B cell (primary cell): ENCODE measurements around the gene ATXN7L3. TPM values are rescaled to one million over a fixed set of nuclear protein-coding genes. Genes with fewer than 3 reads are reported as not detected.
"Not testable (repeated sequence)": the region's sequence is repeated elsewhere in the genome, so short reads cannot be mapped to it uniquely, and the experiment has no call there.

Experiments used
- ATAC-seq: fragments of 200-7000 bp; cut with Tn5 transposase; one replicate; pipeline ENCODE4 v1.10.0; 2021; ENCODE audit warnings: low read depth, mild to moderate bottlenecking, moderate number of reproducible peaks, moderate library complexity
- CTCF ChIA-PET: fragments of 350-600 bp; sonication (Branson Sonifier 250); formaldehyde crosslinking; loops from one replicate; lab custom pipeline; 2021; ENCODE audit warnings: antibody characterized with exemption, inconsistent platforms; lab: Charles Lee
- POLR2A ChIA-PET: fragments of 350-600 bp; sonication (Branson Sonifier 250); formaldehyde crosslinking; loops from one replicate; lab custom pipeline; 2021; ENCODE audit warnings: antibody characterized with exemption; lab: Charles Lee
- DNase-seq: peaks from one replicate; pipeline ENCODE4 v3.0.0; 2013
- H2AFZ ChIP-seq: 2 replicates; pipeline ENCODE4 v1.6.1; 2012; ENCODE audit warnings: mild to moderate bottlenecking, low read depth, low read length; ENCODE audit not compliant: insufficient read depth, poor library complexity, severe bottlenecking
- H3K27ac ChIP-seq, 2 donors: 1 replicate in 1 of 2; 2 replicates in 1 of 2; pipeline ENCODE4 v1.5.1; 2012 to 2013; ENCODE audit warnings: low read length in 2 of 2, mild to moderate bottlenecking in 2 of 2, moderate library complexity in 1 of 2
- H3K27me3 ChIP-seq, 4 experiments: fragments of 200-600 bp in 1 of 4; sonication (generic) in 1 of 4; replicated peaks in 1 of 4; 1 replicate in 2 of 4; 2 replicates in 2 of 4; pipeline versions ENCODE4 v1.6.1 to v1.7.0; 2013 to 2016; ENCODE audit warnings: low read length in 3 of 4, mild to moderate bottlenecking in 2 of 4, mixed read lengths in 1 of 4, moderate library complexity in 1 of 4; ENCODE audit not compliant: insufficient read depth in 4 of 4, control insufficient read depth in 3 of 4; ENCODE audit errors: control extremely low read depth in 1 of 4
- H3K36me3 ChIP-seq, 2 experiments: replicated peaks in 1 of 2; 1 replicate in 1 of 2; 2 replicates in 1 of 2; pipeline versions ENCODE4 v1.6.1 to v1.7.1; 2013; ENCODE audit warnings: low read length in 1 of 2; ENCODE audit not compliant: insufficient read depth in 2 of 2, control insufficient read depth in 1 of 2; ENCODE audit errors: control extremely low read depth in 1 of 2, extremely low read depth in 1 of 2
- H3K4me1 ChIP-seq, 2 donors: fragments of 200-600 bp in 1 of 2; sonication (generic) in 1 of 2; 1 replicate in 1 of 2; 2 replicates in 1 of 2; pipeline versions ENCODE4 v1.5.1 to v1.6.1; 2013 to 2017; ENCODE audit warnings: low read length in 2 of 2; ENCODE audit not compliant: control insufficient read depth in 2 of 2, insufficient read depth in 2 of 2
- H3K4me2 ChIP-seq: replicated peaks from 2 replicates; pipeline ENCODE3; 2012; ENCODE audit warnings: mild to moderate bottlenecking, low read depth, low read length; ENCODE audit not compliant: poor library complexity, severe bottlenecking
- H3K4me3 ChIP-seq, 5 experiments: fragments of 200-600 bp in 1 of 5; sonication (generic) in 1 of 5; 1 replicate in 3 of 5; 2 replicates in 2 of 5; pipeline versions ENCODE4 v1.5.1 to v1.7.0; 2011 to 2016; ENCODE audit warnings: low read length in 4 of 5, mild to moderate bottlenecking in 4 of 5, low read depth in 2 of 5, control low read depth in 1 of 5, moderate library complexity in 1 of 5; ENCODE audit not compliant: insufficient read depth in 1 of 5; ENCODE audit errors: control extremely low read depth in 1 of 5, extremely low read depth in 1 of 5
- H3K79me2 ChIP-seq: fragments of 200-600 bp; sonication (generic); one replicate; pipeline ENCODE4 v1.6.0; 2016; ENCODE audit warnings: low read length; ENCODE audit not compliant: control insufficient read depth, insufficient read depth
- H3K9ac ChIP-seq: fragments of 200-600 bp; sonication (generic); 2 replicates; pipeline ENCODE4 v1.6.1; 2017; ENCODE audit warnings: mild to moderate bottlenecking, low read length, moderate library complexity
- H3K9me3 ChIP-seq, 3 donors: one replicate each; pipeline versions ENCODE4 v1.6.1 to v1.7.1; 2013; ENCODE audit warnings: low read length in 2 of 3; ENCODE audit not compliant: control insufficient read depth in 2 of 3, insufficient read depth in 1 of 3; ENCODE audit errors: control extremely low read depth in 1 of 3
- H4K20me1 ChIP-seq: 2 replicates; pipeline ENCODE4 v1.6.0; 2012; ENCODE audit warnings: mild to moderate bottlenecking, low read length; ENCODE audit not compliant: insufficient read depth, control insufficient read depth, poor library complexity, severe bottlenecking
- H3K27ac Mint-ChIP-seq: one replicate; pipeline ENCODE4 v1.8.0; 2021; ENCODE audit warnings: mixed read lengths
- H3K27me3 Mint-ChIP-seq: one replicate; pipeline ENCODE4 v1.8.0; 2021; ENCODE audit warnings: mixed read lengths
- H3K4me1 Mint-ChIP-seq: one replicate; pipeline ENCODE4 v1.8.0; 2021; ENCODE audit warnings: mixed read lengths
- H3K4me3 Mint-ChIP-seq: one replicate; pipeline ENCODE4 v1.8.0; 2021; ENCODE audit warnings: mixed read lengths
- H3K9me3 Mint-ChIP-seq: one replicate; pipeline ENCODE4 v1.8.0; 2022; ENCODE audit warnings: mixed read lengths; ENCODE audit not compliant: insufficient read depth
- CTCF ChIP-seq: fragments of 200-600 bp; IDR thresholded peaks from one replicate; pipeline ENCODE4 v1.8.0; 2022; ENCODE audit warnings: antibody characterized with exemption, mild to moderate bottlenecking
- EZH2 ChIP-seq: IDR thresholded peaks from 2 replicates; pipeline ENCODE4 v1.6.1; 2012; ENCODE audit warnings: borderline replicate concordance, low read depth, mild to moderate bottlenecking, moderate library complexity, low read length; ENCODE audit not compliant: insufficient read depth, poor library complexity, severe bottlenecking
- WGBS: methylation state at CpG from one replicate; pipeline ENCODE4 v1.1.5; 2013; ENCODE audit warnings: missing lambda C conversion rate; ENCODE audit not compliant: insufficient coverage; 5-methylcytosine and 5-hydroxymethylcytosine counted together
- intact Hi-C: fragments of 100-400 bp; cut with micrococcal nuclease; formaldehyde crosslinking; loops from one replicate; pipeline ENCODE4 v1.10.0; 2022
- polyA plus RNA-seq: library from polyadenylated mRNA; depleted of rRNA; stranded (reverse); fragments of >200 nt; gene quantifications from 2 replicates; pipeline ENCODE4 v1.2.3, GENCODE V29; 2012
- total RNA-seq, 2 donors: library from RNA; stranded (reverse); fragments of 120-200 nt in 1 of 2; gene quantifications; 1 replicate in 1 of 2; 2 replicates in 1 of 2; pipeline versions ENCODE4 v1.2.3 to v1.2.4, GENCODE V29; 2013 to 2022

Gene ATXN7L3
- total and polyA plus RNA-seq, 2 donors (not counting 1 experiment from before 2014, with no cell fraction given): 63.6 to 107 TPM

- no peaks in the 10 kb centered on the region for H3K27me3 Mint-ChIP-seq
- no peak for ATAC-seq
- Histone ChIP-seq H3K9me3 (no peaks in the 10 kb centered on the region), H2AFZ (no peak overlapping the region), H3K27me3 (no peaks in the 10 kb centered on the region), H3K4me3 (no peak overlapping the region), H3K36me3 (no peaks in the 10 kb centered on the region), H3K27ac (no peak overlapping the region), H3K79me2 (no peaks in the 10 kb centered on the region), H4K20me1 (no peaks in the 10 kb centered on the region), H3K4me1 (no peaks in the 10 kb centered on the region), H3K9ac (no peak overlapping the region), H3K4me2 (no peak overlapping the region)
- ChIA-PET CTCF (no interaction called here), POLR2A (interaction anchor here (0.8 kb wide), 1 partner anchor 45 kb away, joined by 4 read pairs; no protein-coding TSS in a partner anchor)
- H3K4me1 Mint-ChIP-seq: no peaks in the 10 kb centered on the region
- no peak for DNase-seq
- H3K9me3 Mint-ChIP-seq: no peaks in the 10 kb centered on the region
- no peak for TF ChIP-seq CTCF
- TF ChIP-seq EZH2: no peak
- intact Hi-C loops: no loop called here
- no CpG with 5 or more reads among the region's 4 CpGs for whole genome bisulfite sequencing
- H3K4me3 Mint-ChIP-seq: no peak overlapping the region
- no peak overlapping the region for H3K27ac Mint-ChIP-seq
Measured at GRCh38 chr17:44152875-44153274, 46.8 kb downstream of the ATXN7L3 start.

- TF ChIP-seq EZH2 (no peak), CTCF (no peak)
- no peaks in the 10 kb centered on the region for H3K9me3 ChIP-seq
- ChIA-PET POLR2A (no interaction called here), CTCF (interaction anchor here (1.2 kb wide), 1 partner anchor 19 kb away, joined by 5 read pairs; no protein-coding TSS in a partner anchor)
- no peaks in the 10 kb centered on the region for H3K27me3 ChIP-seq
- H3K27ac ChIP-seq: no peak overlapping the region
- Mint-ChIP-seq H3K27me3 (no peaks in the 10 kb centered on the region), H3K4me1 (no peaks in the 10 kb centered on the region), H3K27ac (no peak overlapping the region), H3K9me3 (no peaks in the 10 kb centered on the region), H3K4me3 (no peak overlapping the region)
- H3K9ac ChIP-seq: no peak overlapping the region
- no peak overlapping the region for H2AFZ ChIP-seq
- H3K4me1 ChIP-seq: no peaks in the 10 kb centered on the region
- H3K4me2 ChIP-seq: no peak overlapping the region
- ATAC-seq (no peak), DNase-seq (no peak)
- no peaks in the 10 kb centered on the region for H4K20me1 ChIP-seq
- intact Hi-C loops: no loop called here
- H3K36me3 ChIP-seq: no peaks in the 10 kb centered on the region
- no peaks in the 10 kb centered on the region for H3K79me2 ChIP-seq
- no peak overlapping the region for H3K4me3 ChIP-seq
- 100% methylated on average over 3 of the region's 4 CpGs for WGBS
Measured at GRCh38 chr17:44149750-44150329, 49.8 kb downstream of the ATXN7L3 start.

- H3K27ac Mint-ChIP-seq, H3K9me3 ChIP-seq, H3K4me1 ChIP-seq, DNase-seq, H3K27me3 Mint-ChIP-seq, H3K9ac ChIP-seq, H4K20me1 ChIP-seq, intact Hi-C loops, H3K4me3 Mint-ChIP-seq, H3K4me2 ChIP-seq, H3K27me3 ChIP-seq, H2AFZ ChIP-seq, H3K36me3 ChIP-seq, H3K4me1 Mint-ChIP-seq, H3K79me2 ChIP-seq, H3K9me3 Mint-ChIP-seq, ATAC-seq, H3K27ac ChIP-seq, H3K4me3 ChIP-seq: not testable (repeated sequence)
- CTCF ChIA-PET: interaction anchor here (1.2 kb wide), 1 partner anchor 20 kb away, joined by 5 read pairs; no protein-coding TSS in a partner anchor
- 100% methylated on average over 2 of the region's 3 CpGs for WGBS
- POLR2A ChIA-PET: interaction anchor here (0.7 kb wide), 1 partner anchor 182 kb away, joined by 4 read pairs; no protein-coding TSS in a partner anchor
Measured at GRCh38 chr17:44149066-44149465, 50.6 kb downstream of the ATXN7L3 start.
